KMS-11 (cell line): ENCODE measurements around the gene STXBP6.

Experiments used
- H2AFZ ChIP-seq: fragments of 200-600 bp; sonication (generic); 2 replicates; pipeline ENCODE4 v1.6.1; 2016; ENCODE audit warnings: antibody characterized with exemption, mixed run types, low read depth
- H3K27ac ChIP-seq: fragments of 200-600 bp; sonication (generic); 2 replicates; pipeline ENCODE4 v1.6.1; 2016; ENCODE audit warnings: mild to moderate bottlenecking, mixed run types
- H3K27me3 ChIP-seq: fragments of 200-600 bp; sonication (generic); 2 replicates; pipeline ENCODE4 v1.6.1; 2017; ENCODE audit warnings: mild to moderate bottlenecking, low read depth, mixed run types, moderate library complexity; ENCODE audit not compliant: insufficient read depth
- H3K36me3 ChIP-seq: fragments of 200-600 bp; sonication (generic); 2 replicates; pipeline ENCODE4 v1.6.1; 2017; ENCODE audit warnings: mild to moderate bottlenecking, mixed run types; ENCODE audit not compliant: insufficient read depth
- H3K4me1 ChIP-seq: fragments of 200-600 bp; sonication (generic); 2 replicates; pipeline ENCODE4 v1.6.1; 2016; ENCODE audit warnings: mild to moderate bottlenecking, low read depth, mixed run types; ENCODE audit not compliant: poor library complexity, severe bottlenecking
- H3K4me2 ChIP-seq: fragments of 200-600 bp; sonication (generic); 2 replicates; pipeline ENCODE4 v1.7.0; 2016; ENCODE audit warnings: mild to moderate bottlenecking, mixed run types
- H3K4me3 ChIP-seq: fragments of 200-600 bp; sonication (generic); IDR thresholded peaks from 2 replicates; pipeline ENCODE4 v1.6.1; 2017; ENCODE audit warnings: low read depth, low read length, mixed read lengths; ENCODE audit not compliant: insufficient read depth
- H3K79me2 ChIP-seq: fragments of 200-600 bp; sonication (generic); 2 replicates; pipeline ENCODE4 v1.6.1; 2016; ENCODE audit warnings: low read depth, mixed run types; ENCODE audit not compliant: insufficient read depth
- H3K9ac ChIP-seq: fragments of 200-600 bp; sonication (generic); 2 replicates; pipeline ENCODE4 v1.6.1; 2016; ENCODE audit warnings: mild to moderate bottlenecking, mixed run types
- H4K20me1 ChIP-seq: fragments of 200-600 bp; sonication (generic); 2 replicates; pipeline ENCODE4 v1.6.1; 2016; ENCODE audit warnings: mild to moderate bottlenecking, mixed run types; ENCODE audit not compliant: insufficient read depth
- CTCF ChIP-seq: fragments of 200-600 bp; sonication (generic); conservative IDR thresholded peaks from 2 replicates; pipeline ENCODE4 v1.6.1; 2017; ENCODE audit warnings: low read depth, mild to moderate bottlenecking, antibody characterized with exemption, low read length, moderate library complexity, mixed read lengths

Gene STXBP6

GRCh38 chr14:24813819-24814259, 236.1 kb downstream of the STXBP6 start:
- no peaks in the 10 kb centered on the region for H3K79me2 ChIP-seq
- H3K9ac ChIP-seq, result no peak overlapping the region
- TF ChIP-seq CTCF, result no peak
- no peaks in the 10 kb centered on the region for H4K20me1 ChIP-seq
- H3K4me2 ChIP-seq, result no peak overlapping the region
- no peak overlapping the region for H3K27ac ChIP-seq
- no peak overlapping the region for H2AFZ ChIP-seq
- H3K4me3 ChIP-seq, result no peak overlapping the region
- no peaks in the 10 kb centered on the region for H3K4me1 ChIP-seq
- no peaks in the 10 kb centered on the region for H3K27me3 ChIP-seq
- no peaks in the 10 kb centered on the region for H3K36me3 ChIP-seq

GRCh38 chr14:24813089-24813815, 236.7 kb downstream of the STXBP6 start:
- no peak overlapping the region for H3K4me3 ChIP-seq
- no peaks in the 10 kb centered on the region for H4K20me1 ChIP-seq
- H3K4me2 ChIP-seq, result no peak overlapping the region
- H2AFZ ChIP-seq, result no peak overlapping the region
- H3K27ac ChIP-seq, result no peak overlapping the region
- H3K27me3 ChIP-seq, result no peaks in the 10 kb centered on the region
- TF ChIP-seq CTCF, result no peak
- no peaks in the 10 kb centered on the region for H3K4me1 ChIP-seq
- H3K36me3 ChIP-seq, result no peaks in the 10 kb centered on the region
- H3K9ac ChIP-seq, result no peak overlapping the region
- no peaks in the 10 kb centered on the region for H3K79me2 ChIP-seq

GRCh38 chr14:24809135-24809534, 240.8 kb downstream of the STXBP6 start:
- no peak overlapping the region for H3K9ac ChIP-seq
- no peak overlapping the region for H3K27ac ChIP-seq
- no peak for TF ChIP-seq CTCF
- no peaks in the 10 kb centered on the region for H3K79me2 ChIP-seq
- no peaks in the 10 kb centered on the region for H3K36me3 ChIP-seq
- no peaks in the 10 kb centered on the region for H4K20me1 ChIP-seq
- no peak overlapping the region for H3K4me3 ChIP-seq
- no peaks in the 10 kb centered on the region for H3K27me3 ChIP-seq
- H2AFZ ChIP-seq, result no peak overlapping the region
- H3K4me1 ChIP-seq, result no peaks in the 10 kb centered on the region
- H3K4me2 ChIP-seq, result no peak overlapping the region

GRCh38 chr14:24808412-24808811, 241.5 kb downstream of the STXBP6 start:
- no peaks in the 10 kb centered on the region for H3K4me1 ChIP-seq
- H3K79me2 ChIP-seq, result no peaks in the 10 kb centered on the region
- no peak overlapping the region for H3K4me2 ChIP-seq
- no peak for TF ChIP-seq CTCF
- H3K9ac ChIP-seq, result no peak overlapping the region
- no peaks in the 10 kb centered on the region for H3K27me3 ChIP-seq
- no peak overlapping the region for H3K4me3 ChIP-seq
- H4K20me1 ChIP-seq, result no peaks in the 10 kb centered on the region
- no peaks in the 10 kb centered on the region for H3K36me3 ChIP-seq
- no peak overlapping the region for H2AFZ ChIP-seq
- no peak overlapping the region for H3K27ac ChIP-seq
